Ureter (tissue), 1 donor: ENCODE measurements around the gene COL26A1. TPM values are rescaled to one million over a fixed set of nuclear protein-coding genes. Genes with fewer than 3 reads are reported as not detected.
"Not testable (repeated sequence)": the region's sequence is repeated elsewhere in the genome, so short reads cannot be mapped to it uniquely, and the experiment has no call there.

Experiments
- DNase-seq: peaks from one replicate; pipeline ENCODE4 v3.0.0-alpha.2; 2020; ENCODE audit warnings: low spot score
- total RNA-seq: library from RNA; stranded (reverse); gene quantifications from one replicate; pipeline ENCODE4 v1.2.4, GENCODE V29; 2023
- donor health status: DM: yes; HTN: yes; CAD: no.

The COL26A1 gene
- total RNA-seq, 1 donor from 2014 or later = not detected

GRCh38 chr7:101494602-101495329, 132.1 kb downstream of the COL26A1 start:
- DNase-seq = no peak

GRCh38 chr7:101496017-101496416, 133.3 kb downstream of the COL26A1 start:
- DNase-seq = no peak

GRCh38 chr7:101501351-101501750, 138.7 kb downstream of the COL26A1 start:
- no peak for DNase-seq

GRCh38 chr7:101502466-101503098, 139.9 kb downstream of the COL26A1 start:
- no peak for DNase-seq

GRCh38 chr7:101505510-101505909, 142.8 kb downstream of the COL26A1 start:
- DNase-seq = not testable (repeated sequence)

- no peak for DNase-seq
These were observed 143.9 kb downstream of the COL26A1 start for GRCh38 chr7:101506531-101506930.

GRCh38 chr7:101507327-101507726, 144.7 kb downstream of the COL26A1 start:
- no peak for DNase-seq

GRCh38 chr7:101507791-101508252, 145.1 kb downstream of the COL26A1 start:
- no peak for DNase-seq

GRCh38 chr7:101510297-101510696, 147.6 kb downstream of the COL26A1 start:
- no peak for DNase-seq

- DNase-seq = no peak
These were observed 149.3 kb downstream of the COL26A1 start for GRCh38 chr7:101511965-101512364.

GRCh38 chr7:101516851-101517250, 154.2 kb downstream of the COL26A1 start:
- no peak for DNase-seq

GRCh38 chr7:101517304-101517703, 154.6 kb downstream of the COL26A1 start:
- DNase-seq = no peak

GRCh38 chr7:101518336-101518735, 155.7 kb downstream of the COL26A1 start:
- no peak for DNase-seq

- DNase-seq = no peak
These were observed 156.8 kb downstream of the COL26A1 start for GRCh38 chr7:101519324-101520023.

GRCh38 chr7:101521430-101521925, 158.8 kb downstream of the COL26A1 start:
- no peak for DNase-seq

GRCh38 chr7:101522021-101522420, 159.3 kb downstream of the COL26A1 start:
- DNase-seq = no peak

GRCh38 chr7:101527844-101528667, 165.4 kb downstream of the COL26A1 start:
- no peak for DNase-seq

- DNase-seq = no peak
These were observed 166.9 kb downstream of the COL26A1 start for GRCh38 chr7:101529560-101529959.

GRCh38 chr7:101531726-101532357, 169.2 kb downstream of the COL26A1 start:
- DNase-seq = no peak

GRCh38 chr7:101532400-101533102, 169.9 kb downstream of the COL26A1 start:
- no peak for DNase-seq

GRCh38 chr7:101533103-101533465, 170.4 kb downstream of the COL26A1 start:
- DNase-seq = no peak
